CD4-positive, alpha-beta T cell treated with Interleukin-12 subunit alpha and Interleukin-12 subunit beta, for 1 hour (primary cell): Measurements from ENCODE around the gene IL17D.
"Not testable (repeated sequence)": the region's sequence is repeated elsewhere in the genome, so short reads cannot be mapped to it uniquely, and the experiment has no call there.

Experiments
- DNase-seq: peaks from one replicate; pipeline ENCODE4 v3.0.0-alpha.2; 2020

The IL17D gene

DNA sequence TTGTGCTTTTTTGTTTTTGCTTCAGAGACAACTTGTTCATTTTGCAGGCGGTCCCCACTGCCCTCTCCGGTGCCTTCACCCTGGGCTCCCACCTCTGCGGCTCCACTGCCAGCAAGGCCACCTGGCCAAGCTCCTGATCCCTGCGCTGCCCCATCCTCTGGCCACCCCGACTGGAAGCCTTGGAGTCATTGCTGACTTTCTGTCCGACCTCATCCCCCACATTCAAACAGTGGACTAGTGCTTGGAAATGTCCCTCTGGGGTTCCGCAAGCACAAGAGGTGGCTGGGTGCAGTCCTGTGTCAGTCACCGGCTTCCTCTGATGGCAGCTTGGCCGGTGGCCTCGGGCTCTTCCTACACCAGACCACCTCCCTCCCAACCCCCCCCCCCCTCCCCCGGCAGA is 17.0 kb downstream of the IL17D start:
- no peak for DNase-seq

DNA sequence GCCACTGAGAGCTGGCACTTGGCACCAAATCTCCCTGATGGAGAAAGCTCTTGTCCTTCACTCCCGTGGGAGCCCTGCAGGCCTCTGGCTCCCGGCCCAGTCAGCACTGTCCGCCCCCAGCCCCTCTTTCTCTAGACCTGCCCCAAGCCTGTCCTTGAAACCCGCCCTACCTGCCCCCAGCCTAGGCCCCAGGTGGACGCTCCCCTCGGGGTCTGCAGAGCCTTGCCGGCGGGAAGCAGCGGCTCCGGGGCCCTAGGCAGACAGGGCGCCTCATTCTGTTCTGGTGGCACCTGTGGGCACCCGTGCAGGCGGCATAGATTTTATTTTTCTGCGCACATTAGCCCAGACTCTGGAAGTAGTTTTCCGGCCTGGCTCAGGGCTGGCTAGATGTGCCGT is 17.6 kb downstream of the IL17D start:
- no peak for DNase-seq

DNA sequence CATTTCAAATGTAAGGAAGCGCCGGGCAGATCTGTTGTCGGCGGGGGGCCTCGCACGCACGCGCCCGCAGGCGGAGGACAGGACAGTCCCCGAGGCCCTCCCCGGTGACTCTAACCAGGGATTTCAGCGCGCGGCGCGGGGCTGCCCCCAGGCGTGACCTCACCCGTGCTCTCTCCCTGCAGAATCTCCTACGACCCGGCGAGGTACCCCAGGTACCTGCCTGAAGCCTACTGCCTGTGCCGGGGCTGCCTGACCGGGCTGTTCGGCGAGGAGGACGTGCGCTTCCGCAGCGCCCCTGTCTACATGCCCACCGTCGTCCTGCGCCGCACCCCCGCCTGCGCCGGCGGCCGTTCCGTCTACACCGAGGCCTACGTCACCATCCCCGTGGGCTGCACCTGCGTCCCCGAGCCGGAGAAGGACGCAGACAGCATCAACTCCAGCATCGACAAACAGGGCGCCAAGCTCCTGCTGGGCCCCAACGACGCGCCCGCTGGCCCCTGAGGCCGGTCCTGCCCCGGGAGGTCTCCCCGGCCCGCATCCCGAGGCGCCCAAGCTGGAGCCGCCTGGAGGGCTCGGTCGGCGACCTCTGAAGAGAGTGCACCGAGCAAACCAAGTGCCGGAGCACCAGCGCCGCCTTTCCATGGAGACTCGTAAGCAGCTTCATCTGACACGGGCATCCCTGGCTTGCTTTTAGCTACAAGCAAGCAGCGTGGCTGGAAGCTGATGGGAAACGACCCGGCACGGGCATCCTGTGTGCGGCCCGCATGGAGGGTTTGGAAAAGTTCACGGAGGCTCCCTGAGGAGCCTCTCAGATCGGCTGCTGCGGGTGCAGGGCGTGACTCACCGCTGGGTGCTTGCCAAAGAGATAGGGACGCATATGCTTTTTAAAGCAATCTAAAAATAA is 18.2 kb downstream of the IL17D start:
- no peak for DNase-seq

DNA sequence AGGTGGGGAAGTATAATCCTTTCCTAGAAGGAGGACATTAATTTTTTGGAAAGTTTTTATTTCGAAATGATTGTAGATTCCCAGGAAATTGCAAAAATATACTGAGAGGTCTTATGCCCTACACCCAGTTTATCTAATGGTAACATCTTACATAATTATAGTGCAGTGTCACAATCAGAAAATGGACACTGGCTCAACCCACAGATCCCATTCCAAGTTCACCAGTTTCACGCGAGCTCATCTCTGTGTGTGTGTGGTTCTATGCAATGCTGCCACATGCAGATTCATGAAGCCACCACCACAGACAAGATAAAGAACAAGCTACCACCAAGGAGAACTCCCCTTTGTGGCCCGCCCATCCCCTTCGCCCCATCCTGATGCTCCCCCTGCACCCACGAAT is 24.4 kb downstream of the IL17D start:
- DNase-seq: no peak

DNA sequence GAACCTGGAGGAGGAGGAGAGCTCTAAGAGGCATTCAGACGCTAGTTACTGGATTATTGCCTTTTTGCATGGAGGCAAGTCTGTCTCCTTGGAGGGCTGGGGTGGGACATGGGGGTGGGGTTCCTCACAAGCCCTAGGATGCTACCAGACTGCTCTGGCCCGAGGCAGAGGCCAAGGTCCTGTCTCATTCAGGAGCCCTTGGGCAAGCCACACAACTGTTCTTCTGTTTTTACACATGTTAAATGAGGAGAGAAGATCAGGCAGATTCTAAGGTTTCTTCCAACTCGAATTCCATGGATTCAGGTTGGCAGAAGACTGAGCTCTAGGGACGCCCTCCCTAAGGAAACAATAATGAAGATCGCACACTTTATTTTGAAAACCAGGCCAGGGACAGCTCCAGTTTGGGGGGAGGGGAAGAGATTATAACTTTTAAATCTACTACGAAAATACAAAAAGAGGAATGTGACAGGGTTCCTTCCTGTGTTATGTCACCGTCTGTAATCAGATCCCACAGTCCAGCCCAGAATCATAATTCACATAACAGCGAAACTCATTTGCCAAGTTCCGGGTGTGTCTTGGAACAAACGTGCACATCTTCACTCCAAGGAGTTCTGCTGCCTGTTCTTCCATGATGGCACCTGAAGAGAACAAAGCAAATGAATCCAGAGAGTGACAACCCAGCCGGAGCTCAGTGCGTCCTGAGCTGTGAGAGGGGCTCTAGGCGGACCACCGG is 25.2 kb downstream of the IL17D start:
- no peak for DNase-seq

DNA sequence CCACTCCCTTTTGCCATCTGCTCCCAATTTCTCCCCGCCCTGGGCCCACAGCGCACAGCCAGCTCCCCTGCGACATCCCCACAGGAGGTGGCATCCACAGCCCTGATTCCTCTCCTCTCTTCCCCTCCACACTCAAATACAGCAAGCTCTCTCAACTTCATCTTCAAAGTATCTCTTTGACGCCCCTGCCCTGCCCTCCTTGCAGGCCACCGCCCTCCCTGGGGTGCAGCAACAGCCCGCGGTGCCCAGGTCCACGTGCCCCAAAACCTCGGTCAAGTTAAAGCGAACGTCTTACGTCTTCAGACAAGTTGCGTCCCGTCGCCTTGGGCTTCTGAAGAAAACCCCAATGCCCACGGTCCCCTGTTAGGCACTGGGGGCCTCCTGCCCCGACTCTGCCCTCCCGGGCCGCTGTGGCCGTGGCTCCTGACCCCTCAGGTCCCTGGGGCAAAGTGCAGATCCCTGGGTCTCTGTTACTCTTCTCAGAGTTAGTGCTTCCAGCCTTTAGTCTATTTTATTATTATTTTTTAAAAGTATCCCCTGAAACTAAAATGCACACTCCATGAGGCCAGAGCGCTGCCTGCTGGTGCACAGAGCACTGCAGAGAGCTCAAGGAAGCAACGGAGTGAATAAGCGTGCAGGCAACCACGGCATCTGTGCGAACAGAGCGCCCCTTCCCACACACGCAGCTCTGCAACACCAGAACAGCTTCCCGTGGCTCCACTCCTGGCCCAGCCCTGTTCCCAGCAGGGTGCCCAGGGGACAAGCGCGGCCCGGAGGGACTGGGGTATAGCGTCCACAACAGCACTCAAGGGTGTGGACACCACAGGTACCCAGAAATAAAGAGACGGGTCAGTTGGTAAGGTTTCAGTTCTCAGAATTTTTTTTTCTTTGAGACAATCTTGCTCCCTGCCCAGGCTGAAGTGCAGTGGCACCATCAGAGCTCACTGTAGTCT is 26.4 kb downstream of the IL17D start:
- DNase-seq: no peak

DNA sequence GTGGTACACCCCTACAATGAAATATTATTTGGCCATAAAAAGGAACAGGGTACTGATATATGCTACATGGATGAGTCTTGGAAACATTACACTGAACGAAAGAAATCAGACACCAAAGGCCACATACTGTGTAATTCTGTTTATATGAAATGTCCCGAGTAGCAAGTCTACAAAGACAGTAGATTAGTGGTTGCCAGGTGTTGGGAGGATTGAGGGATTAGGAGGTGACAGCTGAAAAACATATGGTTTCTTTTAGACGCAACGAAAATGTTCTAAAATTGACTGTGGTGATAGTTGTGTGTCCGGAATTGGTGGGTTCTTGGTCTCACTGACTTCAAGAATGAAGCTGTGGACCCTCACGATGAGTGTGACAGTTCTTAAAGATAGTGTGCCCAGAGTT is 35.1 kb downstream of the IL17D start:
- DNase-seq: no peak

DNA sequence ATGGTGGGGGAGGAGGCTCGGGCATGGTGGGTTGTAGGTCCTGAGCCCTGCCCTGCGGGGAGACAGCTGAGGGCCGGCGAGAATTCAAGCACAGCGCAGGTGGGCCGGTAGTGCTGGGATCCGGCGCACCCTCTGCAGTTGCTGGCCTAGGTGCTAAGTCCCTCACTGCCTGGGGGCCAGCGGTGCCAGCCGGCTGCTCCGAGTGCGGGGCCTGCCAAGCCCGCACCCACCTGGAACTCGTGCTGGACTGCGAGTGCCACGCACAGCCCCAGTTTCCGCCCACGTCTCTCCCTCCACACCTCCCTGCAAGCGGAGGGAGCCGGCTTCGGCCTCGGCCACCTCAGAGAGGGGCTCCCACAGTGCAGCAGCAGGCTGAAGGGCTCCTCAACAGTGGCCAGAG is 36.5 kb downstream of the IL17D start:
- no peak for DNase-seq

DNA sequence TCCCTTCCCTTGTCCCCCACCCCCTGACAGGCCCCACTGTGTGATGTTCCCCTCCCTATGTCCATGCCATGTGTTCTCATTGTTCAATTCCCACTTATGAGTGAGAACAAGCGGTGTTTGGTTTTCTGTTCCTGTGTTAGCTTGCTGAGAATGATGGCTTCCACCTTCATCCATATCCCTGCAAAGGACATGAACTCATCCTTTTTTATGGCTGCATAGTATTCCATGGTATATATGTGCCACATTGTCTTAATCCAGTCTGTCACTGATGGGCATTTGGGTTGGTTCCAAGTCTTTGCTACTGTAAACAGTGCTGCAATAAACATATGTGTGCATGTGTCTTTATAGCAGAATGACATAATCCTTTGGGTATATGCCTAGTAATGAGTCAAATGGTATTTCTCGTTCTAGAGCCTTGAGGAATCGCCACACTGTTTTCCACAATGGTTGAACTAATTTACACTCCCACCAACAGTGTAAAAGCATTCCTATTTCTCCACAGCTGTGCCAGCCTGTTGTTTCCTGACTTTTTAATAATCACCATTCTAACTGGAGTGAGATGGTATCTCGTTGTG is 40.4 kb downstream of the IL17D start:
- DNase-seq: not testable (repeated sequence)

DNA sequence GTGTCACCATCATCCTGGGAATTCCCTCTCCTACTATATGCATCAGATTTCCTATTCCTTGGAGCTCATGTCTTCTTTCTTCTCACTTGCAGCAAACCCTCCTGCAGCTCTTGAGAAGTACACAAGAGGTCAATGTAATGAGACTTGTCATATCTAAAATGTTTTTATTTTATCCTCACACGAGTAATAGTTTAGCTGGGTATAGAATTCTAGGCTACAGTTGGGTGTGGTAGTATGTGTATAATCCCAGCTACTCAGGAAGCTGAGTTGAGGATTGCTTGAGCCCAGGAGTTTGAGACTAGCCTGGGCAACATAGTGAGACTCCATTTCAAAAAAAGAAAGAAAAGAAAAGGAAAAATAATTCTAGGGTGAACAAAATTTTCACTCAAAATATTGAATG is 45.9 kb downstream of the IL17D start:
- DNase-seq: no peak

DNA sequence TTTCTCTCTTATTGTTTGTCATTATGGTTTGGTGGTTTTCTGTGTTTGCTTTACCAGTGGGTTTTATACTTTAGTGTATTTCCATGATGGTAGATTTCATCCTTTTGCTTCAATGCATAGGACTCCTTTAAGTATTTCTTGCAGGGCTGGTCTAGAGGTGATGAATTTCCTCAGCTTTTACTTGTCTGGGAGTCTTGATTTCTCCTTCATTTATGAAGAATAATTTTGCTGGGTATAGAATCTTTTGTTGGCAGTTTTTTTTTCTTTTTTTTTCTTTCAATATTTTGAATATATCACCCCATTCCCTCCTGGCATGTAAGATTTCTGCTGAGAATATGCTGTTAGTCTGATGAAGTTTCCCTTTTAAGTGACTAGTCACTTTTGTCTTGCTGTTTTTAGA is 50.5 kb downstream of the IL17D start:
- no peak for DNase-seq

DNA sequence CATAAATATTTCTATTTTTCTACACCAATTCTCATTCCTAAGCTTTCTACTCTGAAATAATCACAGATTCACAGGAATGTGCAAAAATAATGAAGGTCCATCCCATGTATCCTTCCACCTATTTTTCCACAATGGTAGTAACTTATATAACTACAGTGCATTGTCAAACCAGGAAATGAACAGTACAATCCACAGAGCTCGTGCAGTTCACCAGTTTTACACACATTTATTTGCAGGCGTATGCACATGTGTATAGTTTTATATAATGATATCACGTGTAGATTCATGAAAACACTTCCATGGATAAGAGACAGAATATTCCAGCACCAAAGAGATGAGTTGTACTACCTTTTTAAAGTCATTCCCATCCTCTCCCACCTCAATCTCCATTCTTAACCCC is 57.4 kb downstream of the IL17D start:
- DNase-seq: no peak

DNA sequence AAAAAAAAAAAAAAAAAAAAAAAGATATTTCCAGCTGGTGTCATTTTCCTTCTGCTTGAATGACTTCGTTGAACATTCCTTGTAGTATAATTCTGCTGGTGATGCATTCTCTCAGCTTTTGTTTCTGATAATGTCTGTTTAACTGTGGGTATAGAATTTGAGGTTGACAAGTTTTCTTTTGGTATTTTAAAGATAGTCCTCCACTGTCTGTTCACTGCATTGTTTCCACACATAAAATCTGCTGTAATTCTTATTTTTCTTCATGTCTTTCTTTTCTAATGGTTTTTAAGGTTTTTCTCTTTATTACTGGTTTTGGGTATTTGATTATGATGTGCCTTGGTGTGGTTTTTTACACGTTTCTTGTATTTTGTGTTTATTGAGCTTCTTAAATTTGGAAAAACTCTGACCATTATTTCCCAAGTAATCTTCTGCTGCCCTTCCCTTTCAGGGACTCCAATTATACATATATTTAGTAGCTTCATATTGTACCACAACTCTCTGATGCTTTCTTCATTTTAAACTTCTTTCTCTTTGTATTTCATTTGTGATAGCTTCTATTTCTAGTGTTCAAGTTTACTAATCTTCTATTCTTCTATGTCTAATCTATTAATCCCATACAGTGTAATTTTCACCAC is 63.9 kb downstream of the IL17D start:
- no peak for DNase-seq

DNA sequence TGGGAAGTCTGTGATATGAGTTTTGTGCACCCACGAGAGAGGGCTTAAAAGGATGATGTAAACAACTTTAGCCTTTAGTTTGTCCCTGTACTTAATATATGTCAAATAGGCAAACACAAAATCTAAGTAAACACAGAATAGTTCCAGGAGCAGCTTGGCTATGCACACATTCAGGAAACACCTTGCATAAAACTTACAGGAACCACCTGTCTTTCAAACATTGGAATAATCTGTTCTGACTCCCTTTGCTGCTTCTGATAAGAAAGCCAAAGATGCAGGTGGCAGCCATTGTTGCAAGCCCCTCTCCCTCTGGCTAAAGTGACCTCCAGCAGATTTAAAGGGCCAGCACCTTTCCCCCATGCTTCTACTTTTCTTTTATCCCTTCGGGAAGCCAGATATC is 65.6 kb downstream of the IL17D start:
- no peak for DNase-seq

DNA sequence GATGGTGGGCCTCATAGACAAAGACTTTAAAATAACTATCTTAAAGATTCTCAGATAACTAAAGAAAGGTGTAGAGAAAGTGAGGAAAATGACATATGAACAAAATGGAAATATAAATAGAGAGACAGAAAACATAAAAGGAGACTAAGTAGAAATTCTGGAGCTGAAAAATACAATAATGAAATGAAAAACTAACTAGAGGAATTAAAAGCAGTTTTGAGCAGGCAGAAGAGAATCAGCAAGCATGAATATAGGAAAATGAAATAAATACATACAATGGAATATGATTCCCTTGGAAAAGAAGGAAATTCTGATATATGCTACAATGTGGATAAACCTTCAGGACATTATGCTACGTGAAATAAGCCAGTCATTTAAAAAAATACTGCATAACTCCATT is 66.3 kb downstream of the IL17D start:
- no peak for DNase-seq
